NB4 (cell line): Measurements from ENCODE around the gene HLCS.

ENCODE experiments used
- DNase-seq: peaks from one replicate; pipeline ENCODE4 v3.0.0; 2010; ENCODE audit warnings: low read depth
- H3K4me3 ChIP-seq: one replicate; pipeline ENCODE4 v1.5.1; 2011; ENCODE audit warnings: mild to moderate bottlenecking, low read depth, low read length, moderate library complexity
- CTCF ChIP-seq: IDR thresholded peaks from one replicate; pipeline ENCODE4 v1.5.1; 2012; ENCODE audit warnings: low read depth, low read length
- MAX ChIP-seq: IDR thresholded peaks from 2 replicates; pipeline ENCODE4 v1.6.1; 2011; ENCODE audit warnings: low read depth, low read length
- MYC ChIP-seq: IDR thresholded peaks from 2 replicates; pipeline ENCODE4 v1.6.1; 2011; ENCODE audit warnings: low read depth, low read length
- POLR2A ChIP-seq: IDR thresholded peaks from 2 replicates; pipeline ENCODE4 v1.6.1; 2011; ENCODE audit warnings: mild to moderate bottlenecking; ENCODE audit not compliant: insufficient read length; ENCODE audit errors: extremely low read depth

The HLCS gene

DNA sequence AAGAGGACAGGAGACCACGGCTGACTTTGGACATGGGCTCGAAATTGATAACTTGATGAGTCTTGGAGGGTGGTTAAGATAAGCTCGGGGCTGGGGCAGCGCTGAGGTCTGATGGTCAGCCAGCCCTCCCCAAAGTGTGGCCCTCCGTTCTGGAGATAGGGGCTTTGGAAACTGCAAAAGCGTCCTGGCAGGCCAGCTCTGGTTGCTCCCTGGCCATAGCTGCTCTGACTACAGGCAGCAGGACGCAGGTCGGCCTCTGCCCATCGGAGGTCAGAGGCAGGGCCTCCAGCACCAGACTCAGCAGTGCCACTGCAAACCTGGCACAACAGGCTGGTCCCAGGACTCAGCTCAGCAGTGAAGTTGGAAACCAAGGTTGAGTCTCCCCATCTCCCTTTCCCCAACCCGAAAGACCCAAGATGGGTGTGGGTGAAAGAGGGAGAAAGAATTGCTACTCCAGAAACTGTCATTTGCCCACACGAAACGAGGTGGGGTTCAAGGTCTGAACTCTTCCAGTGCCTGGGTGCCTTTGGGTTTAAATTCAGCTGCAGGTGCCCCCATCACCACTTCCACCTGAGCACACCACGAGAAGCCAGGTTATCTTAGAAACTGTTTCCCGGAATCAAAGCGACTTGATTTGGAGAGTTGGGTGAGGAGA is 262.7 kb downstream of the HLCS start:
- no peak for DNase-seq
- TF ChIP-seq POLR2A (no peak), MYC (no peak), CTCF (no peak), MAX (no peak)
- no peak overlapping the region for H3K4me3 ChIP-seq

GRCh38 chr21:36703123-36703522 is 263.3 kb downstream of the HLCS start:
- H3K4me3 ChIP-seq = no peak overlapping the region
- TF ChIP-seq POLR2A = no peak
- no peak for TF ChIP-seq MYC
- no peak for TF ChIP-seq CTCF

DNA sequence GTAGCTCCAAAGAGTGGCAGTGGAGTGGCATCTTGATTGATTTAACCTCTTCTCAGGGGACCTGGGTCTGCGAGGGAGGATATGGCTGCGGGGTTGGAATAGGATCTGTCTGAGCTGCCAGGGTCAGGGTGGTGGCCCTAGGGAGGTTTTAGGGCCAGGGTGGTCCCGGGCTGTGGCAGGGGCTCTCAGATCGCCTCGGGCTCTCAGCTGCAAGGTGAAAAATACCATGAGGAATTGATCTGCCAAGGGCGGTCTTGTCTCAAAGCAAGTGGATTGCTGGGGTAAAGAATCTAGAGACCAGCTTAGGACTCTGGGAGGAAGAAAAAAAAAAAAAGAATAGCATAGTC is 263.9 kb downstream of the HLCS start:
- no peak overlapping the region for H3K4me3 ChIP-seq
- TF ChIP-seq MYC = no peak
- no peak for TF ChIP-seq CTCF
- no peak for TF ChIP-seq POLR2A
- TF ChIP-seq MAX = no peak
- no peak for DNase-seq

More at GRCh38 chr21:36703123-36703522, 263.3 kb downstream of the HLCS start:
- no peak for DNase-seq

DNA sequence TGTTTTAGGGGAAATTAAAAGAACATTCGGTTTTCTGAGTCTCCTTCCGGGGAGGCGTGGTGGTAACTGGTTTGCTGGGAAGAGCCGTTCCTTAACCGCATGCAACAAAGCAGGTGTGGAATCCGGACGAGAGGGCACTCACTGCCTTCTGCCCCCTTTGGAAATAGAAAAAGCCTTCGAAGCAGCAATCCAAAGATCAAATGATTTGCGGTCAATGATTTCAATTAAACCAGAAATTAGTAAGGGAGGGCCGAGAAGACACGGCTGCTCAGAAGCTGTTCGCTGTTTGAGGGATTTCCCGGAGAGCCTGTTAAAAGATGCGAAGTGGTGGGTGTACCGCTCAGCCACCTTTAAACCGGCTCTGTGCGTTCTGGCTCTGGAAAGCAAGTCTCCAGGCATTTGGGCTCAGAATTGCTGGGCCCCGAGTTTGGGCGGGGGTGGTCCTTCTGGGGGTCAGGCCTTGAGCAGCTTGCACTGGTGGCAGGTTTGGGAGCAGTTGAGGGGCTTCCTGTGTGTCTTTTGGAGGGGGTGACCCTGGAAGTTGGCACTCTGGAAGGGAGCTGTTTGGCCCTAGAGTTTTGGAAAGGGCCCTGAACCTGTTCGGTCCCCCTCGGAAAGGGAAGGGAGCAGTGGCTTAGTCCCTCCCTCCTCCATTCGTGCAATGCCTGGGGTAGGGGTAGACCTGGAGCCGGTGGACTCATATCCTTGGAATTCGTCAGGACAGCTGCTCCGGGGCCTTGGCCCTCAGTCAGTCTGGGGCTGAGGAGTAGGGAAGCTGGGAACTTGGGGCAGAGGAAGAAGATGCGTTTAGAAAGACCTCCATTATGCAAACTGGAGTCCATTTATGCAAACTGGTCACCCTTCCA is 264.5 kb downstream of the HLCS start:
- TF ChIP-seq MYC = no peak
- TF ChIP-seq CTCF = no peak
- TF ChIP-seq MAX = no peak
- no peak for TF ChIP-seq POLR2A
- DNase-seq = no peak
- no peak overlapping the region for H3K4me3 ChIP-seq

DNA sequence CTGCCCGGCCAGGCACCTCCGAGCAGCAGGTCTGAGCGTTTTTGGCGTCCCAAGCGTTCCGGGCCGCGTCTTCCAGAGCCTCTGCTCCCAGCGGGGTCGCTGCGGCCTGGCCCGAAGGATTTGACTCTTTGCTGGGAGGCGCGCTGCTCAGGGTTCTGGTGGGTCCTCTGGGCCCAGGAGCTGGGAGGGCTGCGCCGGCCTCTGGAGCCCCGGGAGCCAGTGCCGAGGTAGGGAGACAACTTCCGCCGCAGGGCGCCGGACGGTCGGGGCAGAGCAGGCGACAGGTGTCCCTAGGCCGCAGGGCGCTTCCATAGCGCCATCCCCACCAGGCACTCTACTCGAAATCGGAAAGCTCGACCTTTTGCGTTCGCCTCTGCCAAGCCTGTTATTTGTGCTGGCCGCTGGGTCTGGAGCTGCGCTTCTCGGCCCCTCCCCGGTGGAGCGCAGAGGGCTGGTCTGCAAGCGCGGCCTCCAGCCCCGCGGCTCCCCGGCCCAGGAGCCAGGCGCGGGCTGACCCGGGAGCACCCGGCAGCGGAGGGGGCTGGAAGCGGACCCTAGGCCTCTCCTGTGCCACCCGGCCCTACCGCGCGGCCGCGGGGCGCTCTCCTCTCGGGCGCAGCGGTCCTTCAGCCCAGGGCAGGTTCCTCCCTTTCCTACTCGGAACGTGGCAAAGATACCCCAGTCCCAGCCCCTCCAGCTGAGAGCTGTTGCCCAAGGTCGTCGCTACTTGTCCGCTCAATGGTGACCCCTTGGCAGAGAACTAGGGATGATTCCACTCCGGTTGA is 265.3 kb downstream of the HLCS start:
- DNase-seq = no peak
- TF ChIP-seq CTCF = no peak
- H3K4me3 ChIP-seq = no peak overlapping the region
